H9 (cell line): ENCODE results near the gene PIAS3. TPM values are rescaled to one million over a fixed set of nuclear protein-coding genes. Genes with fewer than 3 reads are reported as not detected.

Experiments
- DNase-seq: peaks from one replicate; pipeline ENCODE4 v3.0.0-alpha.2; 2017
- H2AFZ ChIP-seq: one replicate; pipeline ENCODE4 v1.6.1; 2013; ENCODE audit warnings: mild to moderate bottlenecking, low read length, control low read depth, moderate library complexity
- H2AK5ac ChIP-seq: 2 replicates; pipeline ENCODE4 v1.6.1; 2013; ENCODE audit warnings: low read length, control low read depth, mixed read lengths; ENCODE audit not compliant: insufficient read length
- H2BK120ac ChIP-seq: one replicate; pipeline ENCODE4 v1.6.1; 2013; ENCODE audit warnings: low read depth, mild to moderate bottlenecking, low read length, control low read depth, inconsistent platforms; ENCODE audit not compliant: poor library complexity, severe bottlenecking
- H2BK12ac ChIP-seq: 2 replicates; pipeline ENCODE4 v1.6.1; 2013; ENCODE audit warnings: low read length, control low read depth, mixed read lengths, low read depth; ENCODE audit not compliant: insufficient read length
- H2BK15ac ChIP-seq: 2 replicates; pipeline ENCODE4 v1.6.1; 2013; ENCODE audit warnings: low read depth, low read length, control low read depth
- H2BK20ac ChIP-seq: one replicate; pipeline ENCODE4 v1.6.1; 2013; ENCODE audit warnings: low read depth, mild to moderate bottlenecking, low read length, control low read depth, inconsistent platforms; ENCODE audit not compliant: poor library complexity, severe bottlenecking
- H2BK5ac ChIP-seq: 2 replicates; pipeline ENCODE4 v1.6.1; 2013; ENCODE audit warnings: low read length, control low read depth, mixed read lengths; ENCODE audit not compliant: insufficient read length
- H3K14ac ChIP-seq: 2 replicates; pipeline ENCODE4 v1.6.1; 2013; ENCODE audit warnings: low read length, control low read depth; ENCODE audit not compliant: insufficient read depth
- H3K18ac ChIP-seq: 2 replicates; pipeline ENCODE4 v1.6.1; 2013; ENCODE audit warnings: low read depth, mild to moderate bottlenecking, mixed read lengths, low read length, control low read depth; ENCODE audit not compliant: insufficient read length
- H3K23ac ChIP-seq: 2 replicates; pipeline ENCODE4 v1.6.1; 2013; ENCODE audit warnings: low read length, control low read depth, mixed read lengths, low read depth; ENCODE audit not compliant: insufficient read length
- H3K23me2 ChIP-seq: 2 replicates; pipeline ENCODE4 v1.6.1; 2013; ENCODE audit warnings: low read depth, mild to moderate bottlenecking, mixed read lengths, low read length, control low read depth; ENCODE audit not compliant: insufficient read length, poor library complexity, severe bottlenecking
- H3K27ac ChIP-seq: 2 replicates; pipeline ENCODE4 v1.5.1; 2013; ENCODE audit warnings: low read length, control low read depth, mixed read lengths, low read depth; ENCODE audit not compliant: insufficient read length
- H3K27me3 ChIP-seq: 2 replicates; pipeline ENCODE4 v1.6.1; 2013; ENCODE audit warnings: low read length, control low read depth, inconsistent platforms; ENCODE audit not compliant: insufficient read depth
- H3K4ac ChIP-seq: 2 replicates; pipeline ENCODE4 v1.6.1; 2013; ENCODE audit warnings: low read depth, mild to moderate bottlenecking, control low read depth, inconsistent platforms, low read length, moderate library complexity
- H3K4me1 ChIP-seq: 2 replicates; pipeline ENCODE4 v1.6.1; 2013; ENCODE audit warnings: low read length, control low read depth, inconsistent platforms; ENCODE audit not compliant: insufficient read depth
- H3K4me2 ChIP-seq: 2 replicates; pipeline ENCODE4 v1.6.1; 2013; ENCODE audit warnings: low read length, control low read depth, mixed read lengths; ENCODE audit not compliant: insufficient read length, insufficient read depth
- H3K56ac ChIP-seq: 2 replicates; pipeline ENCODE4 v1.6.1; 2013; ENCODE audit warnings: low read depth, mild to moderate bottlenecking, mixed read lengths, low read length, control low read depth; ENCODE audit not compliant: insufficient read length
- H3K79me1 ChIP-seq: 2 replicates; pipeline ENCODE4 v1.6.1; 2013; ENCODE audit warnings: low read depth, mild to moderate bottlenecking, moderate library complexity, low read length, control low read depth, inconsistent platforms; ENCODE audit not compliant: insufficient read depth, poor library complexity, severe bottlenecking
- H3K79me2 ChIP-seq: 2 replicates; pipeline ENCODE4 v1.6.1; 2013; ENCODE audit warnings: low read length, control low read depth, inconsistent platforms; ENCODE audit not compliant: insufficient read depth
- H3K9ac ChIP-seq: 2 replicates; pipeline ENCODE4 v1.6.1; 2013; ENCODE audit warnings: low read length, control low read depth, mixed read lengths; ENCODE audit not compliant: insufficient read length; ENCODE audit errors: extremely low read depth
- H3K9me3 ChIP-seq: one replicate; pipeline ENCODE4 v1.6.1; 2013; ENCODE audit warnings: low read depth, low read length, inconsistent platforms; ENCODE audit not compliant: control insufficient read depth
- H3T11ph ChIP-seq: one replicate; pipeline ENCODE4 v1.6.1; 2013; ENCODE audit warnings: mild to moderate bottlenecking, low read length, control low read depth, inconsistent platforms
- H4K20me1 ChIP-seq: one replicate; pipeline ENCODE4 v1.6.1; 2013; ENCODE audit not compliant: control insufficient read depth, insufficient read length, insufficient read depth
- H4K5ac ChIP-seq: 2 replicates; pipeline ENCODE4 v1.6.1; 2013; ENCODE audit warnings: low read depth, mild to moderate bottlenecking, mixed read lengths, low read length, control low read depth; ENCODE audit not compliant: insufficient read length
- H4K8ac ChIP-seq: replicated peaks from 2 replicates; pipeline ENCODE4 v1.6.1; 2013; ENCODE audit warnings: low read length, control low read depth, mixed read lengths, low read depth; ENCODE audit not compliant: insufficient read length
- H4K91ac ChIP-seq: 2 replicates; pipeline ENCODE4 v1.6.1; 2013; ENCODE audit warnings: low read depth, mild to moderate bottlenecking, moderate library complexity, mixed read lengths, low read length, control low read depth; ENCODE audit not compliant: insufficient read length
- H3K27ac Mint-ChIP-seq, 3 experiments: 2 replicates in 2 of 3; 3 replicates in 1 of 3; pipeline ENCODE4 v1.8.0; 2020 to 2021; ENCODE audit warnings: mixed read lengths in 3 of 3, mild to moderate bottlenecking in 1 of 3, moderate library complexity in 1 of 3
- H3K27me3 Mint-ChIP-seq: 2 replicates; pipeline ENCODE4 v1.8.0; 2021; ENCODE audit warnings: low read depth, mild to moderate bottlenecking, moderate library complexity, mixed read lengths
- H3K36me3 Mint-ChIP-seq, 3 experiments: 2 replicates in 2 of 3; 3 replicates in 1 of 3; pipeline ENCODE4 v1.8.0; 2020 to 2021; ENCODE audit warnings: low read depth in 3 of 3, mixed read lengths in 3 of 3; ENCODE audit not compliant: insufficient read depth in 1 of 3
- H3K4me1 Mint-ChIP-seq, 2 experiments: 2 replicates each; pipeline ENCODE4 v1.8.0; 2020; ENCODE audit warnings: mixed read lengths in 2 of 2
- H3K4me3 Mint-ChIP-seq, 2 experiments: 2 replicates in 1 of 2; 3 replicates in 1 of 2; pipeline ENCODE4 v1.8.0; 2020 to 2021; ENCODE audit warnings: mild to moderate bottlenecking in 2 of 2, mixed read lengths in 2 of 2, moderate library complexity in 1 of 2
- H3K9me3 Mint-ChIP-seq, 2 experiments: 2 replicates in 1 of 2; 3 replicates in 1 of 2; pipeline ENCODE4 v1.8.0; 2020; ENCODE audit warnings: mild to moderate bottlenecking in 2 of 2, mixed read lengths in 2 of 2, moderate library complexity in 1 of 2
- WGBS: extraction: QIAGEN DNeasy Blood & Tissue Kit; methylation state at CpG from one replicate; pipeline ENCODE4 v1.1.7; 2013; ENCODE audit warnings: missing lambda C conversion rate, low lambda C conversion rate, mixed read lengths; ENCODE audit not compliant: insufficient read length; ENCODE audit errors: extremely low coverage; 5-methylcytosine and 5-hydroxymethylcytosine counted together
- total RNA-seq: library from RNA; stranded (reverse); gene quantifications from 2 replicates; pipeline ENCODE4 v1.2.1, GENCODE V29; 2021
- TF ChIP-seq, protein P1 (sequence below): fragments of 200-600 bp; sonication (generic); conservative IDR thresholded peaks from 3 replicates; pipeline ENCODE4 v1.8.0; 2021; ENCODE audit warnings: antibody characterized with exemption, mild to moderate bottlenecking

Gene PIAS3
- total RNA-seq, 1 experiment from 2014 or later, result 33.9 TPM

DNA sequence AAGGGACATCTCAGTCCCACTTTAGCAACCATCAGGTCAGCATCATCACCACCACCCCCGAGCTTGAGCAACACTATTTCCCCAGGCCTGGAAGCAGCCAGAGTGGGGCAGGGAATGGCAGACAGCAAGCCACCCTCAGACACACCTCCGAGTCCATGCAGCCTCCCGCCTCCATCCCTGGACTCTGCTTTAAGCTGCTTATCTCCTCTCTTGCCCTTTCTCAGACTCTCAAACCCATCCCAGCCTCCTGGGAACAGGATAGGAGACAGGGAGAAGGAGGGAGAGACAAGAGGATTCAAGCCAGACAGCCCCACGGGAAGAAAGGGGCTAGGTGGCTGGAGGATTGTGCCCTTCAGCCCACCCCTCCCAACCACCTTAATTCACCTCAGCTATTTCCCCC, 1.7 kb downstream of the PIAS3 start:
- Histone ChIP-seq H3K4me1 (peaks cover 4% of the 10 kb centered on the region; the same call in 1 of the 2 replicates), H3K4ac (no peak overlapping the region), H4K5ac (no peak overlapping the region), H3K27me3 (no peaks in the 10 kb centered on the region), H3K56ac (no peak overlapping the region), H3K9me3 (no peaks in the 10 kb centered on the region), H3K23me2 (no peaks in the 10 kb centered on the region), H3K79me2 (no peaks in the 10 kb centered on the region), H2BK5ac (no peak overlapping the region), H3K23ac (no peak overlapping the region), H3K14ac (no peak overlapping the region), H3K9ac (no peak overlapping the region), H3K4me2 (no peak overlapping the region), H3T11ph (no peak overlapping the region), H4K20me1 (no peaks in the 10 kb centered on the region), H2AFZ (no peak overlapping the region), H2AK5ac (no peak overlapping the region), H4K8ac (no peak overlapping the region), H2BK15ac (no peak overlapping the region), H2BK12ac (no peak overlapping the region), H3K27ac (no peak overlapping the region), H3K18ac (no peak overlapping the region), H4K91ac (no peak overlapping the region), H2BK120ac (no peak overlapping the region), H3K79me1 (peaks cover 3% of the 10 kb centered on the region), H2BK20ac (no peak overlapping the region)
- Mint-ChIP-seq H3K9me3 (peaks cover 4 to 5% of the 10 kb centered on the region in 2 experiments; a peak in 4 of 5 replicates), H3K4me1 (peaks cover 7 to 14% of the 10 kb centered on the region in 2 experiments), H3K27me3 (no peaks in the 10 kb centered on the region; the same call in 1 of the 2 replicates), H3K27ac (no peak overlapping the region), H3K4me3 (no peak overlapping the region; a peak in 1 of 5 replicates), H3K36me3 (peaks cover 42 to 48% (median 45%) of the 10 kb centered on the region in 3 experiments)
- no CpG with 5 or more reads among the region's 4 CpGs for WGBS
- no peak for DNase-seq
- TF ChIP-seq, protein P1, sequence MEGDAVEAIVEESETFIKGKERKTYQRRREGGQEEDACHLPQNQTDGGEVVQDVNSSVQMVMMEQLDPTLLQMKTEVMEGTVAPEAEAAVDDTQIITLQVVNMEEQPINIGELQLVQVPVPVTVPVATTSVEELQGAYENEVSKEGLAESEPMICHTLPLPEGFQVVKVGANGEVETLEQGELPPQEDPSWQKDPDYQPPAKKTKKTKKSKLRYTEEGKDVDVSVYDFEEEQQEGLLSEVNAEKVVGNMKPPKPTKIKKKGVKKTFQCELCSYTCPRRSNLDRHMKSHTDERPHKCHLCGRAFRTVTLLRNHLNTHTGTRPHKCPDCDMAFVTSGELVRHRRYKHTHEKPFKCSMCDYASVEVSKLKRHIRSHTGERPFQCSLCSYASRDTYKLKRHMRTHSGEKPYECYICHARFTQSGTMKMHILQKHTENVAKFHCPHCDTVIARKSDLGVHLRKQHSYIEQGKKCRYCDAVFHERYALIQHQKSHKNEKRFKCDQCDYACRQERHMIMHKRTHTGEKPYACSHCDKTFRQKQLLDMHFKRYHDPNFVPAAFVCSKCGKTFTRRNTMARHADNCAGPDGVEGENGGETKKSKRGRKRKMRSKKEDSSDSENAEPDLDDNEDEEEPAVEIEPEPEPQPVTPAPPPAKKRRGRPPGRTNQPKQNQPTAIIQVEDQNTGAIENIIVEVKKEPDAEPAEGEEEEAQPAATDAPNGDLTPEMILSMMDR, result no peak
